Endometrium (tissue), 2 donors: Measurements from ENCODE around the gene ARHGAP29.

Source experiments
- FAIRE-seq: peaks from 2 replicates; lab custom pipeline; 2012; peaks lifted over from hg19 to GRCh38; lab: Jason Lieb, UNC
- donor health status: control.
- donor health status: control.

Gene ARHGAP29

DNA sequence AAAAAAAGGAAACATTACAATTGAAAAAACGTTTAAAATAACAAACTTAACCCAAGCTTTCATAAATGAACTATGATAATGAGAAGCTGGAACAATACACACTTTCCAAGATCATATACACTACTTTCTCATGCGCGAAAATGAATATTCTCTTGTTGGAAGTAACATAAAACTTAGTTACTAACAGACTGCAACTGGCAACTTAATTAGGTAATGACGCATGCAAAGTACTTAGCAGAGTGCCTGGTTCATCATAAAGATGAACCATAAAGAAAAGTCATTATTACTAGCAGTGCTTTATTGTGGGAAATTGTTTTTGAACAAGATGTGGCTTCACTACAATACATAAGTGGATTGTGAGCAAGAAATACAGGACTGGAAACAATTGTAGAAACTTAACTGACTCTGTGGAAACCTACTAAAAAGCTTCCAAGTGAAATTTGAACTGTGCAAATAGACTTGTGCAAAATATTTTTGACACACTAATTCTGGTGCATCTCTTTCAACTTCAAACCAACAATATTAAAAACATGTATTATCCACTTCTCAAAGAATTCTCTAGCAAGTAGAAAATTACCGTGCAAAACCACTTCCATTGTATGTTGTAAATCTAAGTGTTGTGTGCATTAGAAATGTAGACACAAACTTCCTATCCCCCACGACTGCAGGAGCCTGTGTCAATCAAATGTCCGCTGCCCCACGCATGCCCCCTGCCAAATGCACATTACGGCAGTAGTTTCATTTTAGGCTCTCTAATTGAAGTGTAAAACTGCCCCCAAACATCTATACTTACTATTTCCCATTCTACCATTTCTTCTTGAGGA, 2.0 kb downstream of the ARHGAP29 start:
- FAIRE-seq: no peak

- no peak for FAIRE-seq
These were observed 2.8 kb downstream of the ARHGAP29 start for GRCh38 chr1:94234615-94235014.

DNA sequence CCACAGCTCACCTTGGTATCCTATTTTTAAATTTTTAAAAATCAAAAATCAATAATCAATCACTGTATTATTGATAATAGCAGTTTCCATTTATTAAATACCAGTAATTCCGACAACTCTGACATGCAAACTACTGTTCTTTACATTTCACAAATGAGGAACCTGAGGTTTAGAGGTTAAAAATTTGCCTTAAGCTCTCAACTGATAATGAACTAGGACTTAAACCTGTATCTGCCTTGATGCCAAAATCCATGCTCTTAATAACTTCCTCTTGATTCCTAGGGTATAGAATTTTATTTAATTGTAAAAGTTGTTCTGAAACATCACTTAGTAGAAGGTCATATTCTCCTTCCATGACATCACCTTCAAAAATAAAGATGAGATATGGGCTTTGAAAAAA, 5.6 kb downstream of the ARHGAP29 start:
- FAIRE-seq: no peak

DNA sequence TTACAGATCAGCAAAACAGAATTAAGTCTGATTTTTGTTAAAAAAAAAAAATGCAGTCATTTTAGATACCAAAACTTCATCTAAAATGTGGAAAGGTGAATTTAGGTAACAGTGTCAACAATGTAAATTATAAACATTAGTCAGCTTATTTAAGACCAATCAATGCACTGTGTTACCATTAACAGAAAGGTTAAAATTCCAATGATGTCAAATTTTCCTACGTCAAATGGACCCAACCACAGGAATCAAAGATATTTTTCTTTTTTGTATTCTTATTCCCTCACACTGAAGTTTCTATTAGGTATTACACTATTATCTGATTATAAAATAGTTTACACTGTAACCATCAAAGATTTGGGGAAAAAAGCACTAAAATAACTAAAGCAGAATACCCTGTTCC, 6.5 kb downstream of the ARHGAP29 start:
- FAIRE-seq: no peak

DNA sequence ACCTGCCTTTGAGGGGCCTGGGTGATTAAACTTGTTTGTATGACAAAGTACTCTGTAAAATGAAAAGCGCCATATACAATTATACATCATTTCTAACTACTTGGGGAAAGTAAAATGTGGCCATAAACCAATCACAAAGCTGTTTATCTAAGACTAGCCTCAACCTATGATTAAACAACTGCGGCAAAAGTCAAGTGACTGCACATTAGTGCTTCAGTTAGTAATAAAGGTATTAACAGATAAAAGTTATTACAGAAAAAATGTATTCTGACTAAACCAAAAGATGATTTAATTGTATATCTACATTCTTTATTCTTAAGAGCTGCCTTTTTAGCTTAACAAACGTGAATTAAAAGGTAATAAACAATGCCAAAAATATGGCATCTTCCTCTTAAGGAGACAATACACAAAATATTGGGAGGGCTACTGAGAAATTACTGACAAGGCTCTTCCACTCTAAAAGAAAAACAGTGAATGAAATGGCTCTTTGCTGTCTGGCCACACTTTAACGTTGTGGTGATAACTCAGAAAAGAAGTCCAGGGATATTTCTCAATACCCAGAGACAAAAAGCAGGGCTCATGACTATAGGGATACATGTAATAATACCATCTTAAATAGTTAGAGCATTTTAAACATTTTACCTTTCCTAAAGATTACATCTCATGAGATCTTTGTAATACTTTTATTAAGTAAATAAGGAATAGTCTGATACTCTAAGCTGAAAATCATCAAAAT, 8.6 kb downstream of the ARHGAP29 start:
- FAIRE-seq: no peak

GRCh38 chr1:94227624-94228023, 9.8 kb downstream of the ARHGAP29 start:
- no peak for FAIRE-seq

DNA sequence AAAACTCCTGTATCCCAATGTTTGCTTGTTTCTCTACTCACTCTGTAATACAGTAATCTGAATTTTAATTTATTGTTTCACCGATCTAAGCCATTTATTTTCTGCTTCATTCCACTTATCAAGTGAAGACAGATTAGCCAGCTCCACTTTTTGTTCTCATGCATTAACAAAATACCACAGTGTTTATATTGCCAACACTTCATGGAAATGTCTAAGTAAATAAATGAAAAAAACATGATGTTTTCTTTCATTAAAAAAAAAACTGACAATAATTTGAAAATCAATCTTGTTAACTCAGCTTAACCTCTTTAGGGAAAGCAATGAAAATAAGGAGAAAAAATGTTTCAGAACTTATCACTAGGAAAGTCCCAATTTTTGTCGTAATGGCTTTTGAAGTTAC, 11.5 kb downstream of the ARHGAP29 start:
- no peak for FAIRE-seq

GRCh38 chr1:94218332-94218731, 19.1 kb downstream of the ARHGAP29 start:
- FAIRE-seq: no peak

DNA sequence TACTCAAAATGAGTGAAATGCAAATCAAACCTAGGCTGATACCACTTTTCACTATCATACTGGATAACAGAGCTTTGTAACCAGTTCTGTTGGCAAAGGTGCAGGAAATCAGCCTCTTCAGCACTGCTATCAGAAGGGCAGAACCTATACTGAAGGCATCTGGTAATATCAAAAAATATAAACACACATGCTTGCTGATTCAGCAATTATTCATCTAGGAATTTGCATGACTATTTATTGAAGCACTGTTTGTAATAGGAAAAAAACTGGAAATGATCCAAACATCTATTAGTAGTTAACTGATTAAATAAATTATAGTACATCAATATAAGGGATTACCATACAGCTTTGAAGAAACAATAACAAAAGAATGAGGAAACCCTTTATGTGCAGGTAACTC, 21.4 kb downstream of the ARHGAP29 start:
- no peak for FAIRE-seq

GRCh38 chr1:94209982-94210381, 27.4 kb downstream of the ARHGAP29 start:
- no peak for FAIRE-seq

GRCh38 chr1:94209425-94209824, 28.0 kb downstream of the ARHGAP29 start:
- no peak for FAIRE-seq

- no peak for FAIRE-seq
These were observed 29.7 kb downstream of the ARHGAP29 start for GRCh38 chr1:94207695-94208094.

DNA sequence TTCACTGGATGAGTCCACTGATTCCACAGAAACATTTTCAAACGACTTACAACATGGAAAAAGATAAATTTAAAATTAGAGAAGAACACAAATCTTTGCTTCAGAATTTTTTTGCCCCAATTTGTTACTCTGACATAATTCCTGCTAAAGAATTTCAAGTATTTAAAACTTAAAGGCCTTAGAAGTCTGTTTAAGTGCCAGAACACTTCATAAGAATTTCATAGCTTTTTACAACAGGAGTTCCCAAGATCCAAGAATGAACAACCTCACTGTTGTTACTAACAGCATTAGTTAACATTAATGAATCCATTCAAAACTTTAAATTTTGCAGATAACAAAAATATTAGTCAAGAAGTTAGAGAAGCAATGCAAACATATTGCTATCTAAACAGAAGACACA, 31.7 kb downstream of the ARHGAP29 start:
- FAIRE-seq: no peak

DNA sequence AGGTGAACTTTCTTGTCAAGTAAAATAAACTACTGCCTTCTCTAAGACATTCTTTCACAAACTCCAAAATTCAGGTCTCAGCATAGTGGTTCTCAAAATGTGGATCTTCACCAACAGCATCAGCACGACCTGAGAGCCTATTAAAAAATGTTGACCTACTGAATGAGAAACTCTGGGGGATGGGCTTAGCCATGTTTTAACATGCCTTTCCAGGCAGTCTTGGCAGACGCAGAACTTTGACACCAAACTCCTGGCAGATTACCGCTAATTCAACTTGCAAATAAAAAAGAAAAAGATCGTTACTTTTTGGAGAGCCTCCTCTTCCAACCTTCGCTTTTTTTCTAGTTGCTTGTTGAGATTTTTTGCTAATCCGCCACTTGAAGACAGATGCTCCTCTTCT, 35.1 kb downstream of the ARHGAP29 start:
- no peak for FAIRE-seq

DNA sequence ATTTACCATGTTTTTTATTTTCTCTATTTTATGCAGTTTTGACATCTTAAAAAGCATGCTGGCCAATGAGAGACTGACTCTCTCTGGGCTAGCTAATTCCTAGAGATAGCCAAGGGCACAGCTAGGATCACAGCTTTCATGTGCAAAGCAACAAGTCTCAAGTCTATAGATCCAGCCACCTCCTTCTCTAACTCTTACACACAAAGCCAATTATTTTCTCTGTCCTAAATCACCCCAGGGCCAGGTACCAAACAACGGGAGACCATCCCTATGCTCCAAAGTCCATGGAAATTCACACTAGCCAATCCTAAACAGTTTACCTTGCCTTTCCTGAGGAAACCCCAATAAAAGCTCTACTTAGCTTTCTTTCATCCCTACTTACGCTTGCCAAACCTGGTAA, 38.0 kb downstream of the ARHGAP29 start:
- no peak for FAIRE-seq

- no peak for FAIRE-seq
These were observed 43.1 kb downstream of the ARHGAP29 start for GRCh38 chr1:94194079-94194865.

DNA sequence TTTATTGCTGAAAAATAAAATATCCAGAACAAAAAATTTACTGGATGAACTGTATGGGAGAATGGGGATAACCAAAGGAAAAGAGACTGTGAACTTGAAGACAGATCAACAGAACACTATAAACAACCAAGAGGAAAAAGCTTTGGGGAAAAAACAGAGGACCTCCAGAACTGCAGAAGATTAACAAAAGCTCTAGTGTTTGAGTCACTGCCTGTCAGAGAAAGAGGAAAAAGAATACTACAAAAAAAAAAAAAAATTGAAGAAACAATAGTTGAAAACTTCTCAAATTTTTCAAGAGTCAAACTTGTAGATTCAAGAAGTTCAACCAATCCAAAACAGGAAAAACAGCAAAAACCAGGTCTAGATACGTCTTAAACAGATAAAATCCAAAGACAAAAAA, 44.3 kb downstream of the ARHGAP29 start:
- no peak for FAIRE-seq

GRCh38 chr1:94191216-94191615, 46.2 kb downstream of the ARHGAP29 start:
- no peak for FAIRE-seq

DNA sequence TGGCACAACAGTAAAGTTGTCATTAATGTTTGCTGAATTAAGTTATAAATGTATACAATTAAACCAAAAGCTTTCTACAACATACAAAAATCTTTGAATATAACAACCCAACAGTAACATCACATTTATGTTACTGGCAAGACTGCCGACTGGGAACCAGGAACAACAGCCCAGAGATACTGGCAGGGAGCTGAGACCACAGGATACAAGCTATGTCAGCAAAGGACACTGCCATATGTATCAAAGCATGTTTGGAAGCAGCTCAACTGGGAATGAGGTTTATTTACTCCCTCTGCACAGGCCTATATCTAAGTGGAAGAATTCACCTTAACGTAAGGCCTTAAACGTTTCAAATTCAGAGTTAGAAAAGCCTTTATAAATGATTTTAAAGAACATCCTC, 50.4 kb downstream of the ARHGAP29 start:
- no peak for FAIRE-seq

DNA sequence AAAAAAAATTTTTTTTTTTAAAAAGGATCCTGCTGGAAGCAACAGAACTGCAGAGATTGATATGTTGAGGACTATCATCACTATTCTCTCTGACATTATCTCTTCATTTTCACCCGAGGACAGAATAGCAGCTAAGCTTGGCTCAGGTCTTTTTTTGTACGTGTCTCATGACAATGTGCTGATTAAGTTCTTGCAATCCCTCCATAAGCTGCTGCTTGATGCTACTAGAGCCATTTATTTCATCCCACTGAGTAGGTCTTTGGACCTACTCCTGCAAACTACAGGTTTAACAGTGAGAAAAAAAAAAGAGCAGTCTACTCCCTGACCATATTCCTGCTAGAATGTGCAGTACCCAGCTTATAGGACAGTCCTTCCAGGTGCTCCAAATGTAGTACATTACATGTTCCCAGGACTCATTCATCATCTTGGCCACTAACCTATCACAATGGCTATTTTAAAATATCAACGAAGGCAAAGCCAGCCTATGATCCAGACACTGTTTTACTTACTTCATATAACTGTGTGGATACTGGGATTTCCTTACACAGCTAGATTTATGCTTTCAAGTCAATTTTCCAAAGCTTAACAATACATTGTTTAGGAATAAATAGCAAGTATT, 54.1 kb downstream of the ARHGAP29 start:
- FAIRE-seq: no peak

DNA sequence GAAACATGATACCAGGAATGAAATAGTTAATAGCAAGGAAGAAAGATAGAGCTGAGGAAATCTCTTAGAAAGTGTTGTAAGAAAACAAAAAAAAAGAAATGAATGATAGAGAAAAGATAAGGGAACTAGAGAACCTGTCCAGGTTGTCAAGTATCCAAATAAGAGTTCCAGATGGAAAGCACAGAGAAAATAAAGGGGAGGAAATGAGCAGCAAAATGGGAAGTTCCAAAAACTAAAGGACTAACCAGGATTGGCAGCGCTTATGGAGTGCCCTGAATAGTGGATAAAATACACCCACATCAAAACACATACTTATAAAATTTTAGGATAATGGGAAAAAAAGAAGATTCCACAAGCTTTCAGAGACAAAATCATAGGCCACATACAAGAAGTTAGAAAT, 55.2 kb downstream of the ARHGAP29 start:
- FAIRE-seq: no peak

DNA sequence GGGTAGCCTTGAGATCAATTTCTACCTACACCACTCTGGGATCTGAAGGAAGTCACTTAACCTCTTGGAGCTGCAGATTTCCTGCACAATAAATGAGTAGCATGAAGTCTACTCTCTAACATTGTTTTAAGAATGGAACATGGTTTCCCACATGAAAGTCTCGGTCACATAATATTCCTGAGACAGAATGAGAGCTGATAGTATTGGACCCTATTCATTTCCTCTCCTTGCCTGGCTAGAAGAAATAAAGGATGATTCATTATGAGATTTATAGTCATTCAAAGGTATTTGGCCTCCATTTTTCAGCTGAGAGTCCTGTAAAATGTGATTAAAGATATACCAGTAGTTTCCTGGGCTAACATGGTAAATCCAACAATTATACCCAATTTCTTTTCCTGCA, 56.7 kb downstream of the ARHGAP29 start:
- FAIRE-seq: no peak
